Neural progenitor cell (in vitro differentiated cells): Measurements from ENCODE around the gene KISS1R.

ENCODE experiments used
- CTCF ChIP-seq: fragments of 200-600 bp; sonication (generic); IDR thresholded peaks from 2 replicates; pipeline ENCODE4 v1.5.1; 2017; ENCODE audit warnings: antibody characterized with exemption, mild to moderate bottlenecking
- EZH2 ChIP-seq: fragments of 200-600 bp; sonication (generic); IDR thresholded peaks from 2 replicates; pipeline ENCODE4 v1.6.1; 2017; ENCODE audit warnings: antibody characterized with exemption, mild to moderate bottlenecking, moderate library complexity
- EZH2phosphoT487 ChIP-seq: fragments of 200-600 bp; sonication (generic); IDR thresholded peaks from 2 replicates; pipeline ENCODE4 v1.6.1; 2017; ENCODE audit warnings: antibody characterized with exemption

- TF ChIP-seq CTCF: no peak
- TF ChIP-seq EZH2: no peak
- no peak for TF ChIP-seq EZH2phosphoT487
Observed at GRCh38 chr19:954272-954671, 37.1 kb downstream of the KISS1R start.
